CD4-positive, CD25-positive, alpha-beta regulatory T cell (primary cell): ENCODE results near the gene ADAT2. TPM values are rescaled to one million over a fixed set of nuclear protein-coding genes. Genes with fewer than 3 reads are reported as not detected.

Experiments used
- ATAC-seq, 2 donors: fragments of 150-1000 bp; cut with Tn5 transposase; one replicate each; pipeline ENCODE4 v1.10.0; 2021; ENCODE audit warnings: low read depth in 2 of 2, moderate number of reproducible peaks in 2 of 2, moderate library complexity in 1 of 2
- DNase-seq, 3 donors: peaks; one replicate each; pipeline versions ENCODE4 v3.0.0 to v3.0.0-alpha.2; 2012 to 2022; ENCODE audit warnings: mixed read lengths in 1 of 3
- H3K27ac ChIP-seq: one replicate; pipeline ENCODE4 v1.7.0; 2013; ENCODE audit warnings: mild to moderate bottlenecking, low read length; ENCODE audit not compliant: insufficient read depth, poor library complexity, severe bottlenecking
- H3K27me3 ChIP-seq: one replicate; pipeline ENCODE4 v1.7.0; 2013; ENCODE audit warnings: low read length; ENCODE audit not compliant: control insufficient read depth, insufficient read depth
- H3K36me3 ChIP-seq: one replicate; pipeline ENCODE4 v1.7.0; 2013; ENCODE audit warnings: mild to moderate bottlenecking, low read length, moderate library complexity; ENCODE audit not compliant: control insufficient read depth, insufficient read depth
- H3K4me1 ChIP-seq: 2 replicates; pipeline ENCODE4 v1.7.0; 2013; ENCODE audit warnings: mild to moderate bottlenecking, low read length; ENCODE audit not compliant: insufficient read depth, control insufficient read depth, poor library complexity, severe bottlenecking
- H3K4me3 ChIP-seq: one replicate; pipeline ENCODE4 v1.7.0; 2013; ENCODE audit warnings: low read depth, mild to moderate bottlenecking, low read length, moderate library complexity
- H3K9me3 ChIP-seq, 2 experiments: 1 replicate in 1 of 2; 2 replicates in 1 of 2; pipeline ENCODE4 v1.7.0; 2013; ENCODE audit warnings: low read length in 2 of 2, mild to moderate bottlenecking in 1 of 2, moderate library complexity in 1 of 2; ENCODE audit not compliant: control insufficient read depth in 2 of 2
- H3K27ac Mint-ChIP-seq, 3 donors: one replicate each; pipeline ENCODE4 v1.8.0; 2020 to 2022; ENCODE audit warnings: mild to moderate bottlenecking in 3 of 3, mixed read lengths in 3 of 3, moderate library complexity in 2 of 3
- H3K27me3 Mint-ChIP-seq: one replicate; pipeline ENCODE4 v1.8.0; 2022; ENCODE audit warnings: mild to moderate bottlenecking, mixed read lengths
- H3K36me3 Mint-ChIP-seq: one replicate; pipeline ENCODE4 v1.8.0; 2020; ENCODE audit warnings: mixed read lengths
- H3K4me1 Mint-ChIP-seq, 4 donors: one replicate each; pipeline ENCODE4 v1.8.0; 2020 to 2022; ENCODE audit warnings: mixed read lengths in 4 of 4, mild to moderate bottlenecking in 1 of 4
- H3K4me3 Mint-ChIP-seq, 4 donors: one replicate each; pipeline ENCODE4 v1.8.0; 2020 to 2022; ENCODE audit warnings: mild to moderate bottlenecking in 4 of 4, mixed read lengths in 4 of 4, moderate library complexity in 3 of 4
- H3K9me3 Mint-ChIP-seq, 7 donors: one replicate each; pipeline ENCODE4 v1.8.0; 2020 to 2022; ENCODE audit warnings: mixed read lengths in 7 of 7, mild to moderate bottlenecking in 3 of 7, moderate library complexity in 2 of 7
- polyA plus RNA-seq, 4 donors: library from polyadenylated mRNA; unstranded; fragments of 300-500 nt; fragmentation: Illumina TruSeq; gene quantifications; one replicate each; pipeline ENCODE4 v1.2.3, GENCODE V29; 2021
- total RNA-seq: library from RNA; stranded (reverse); gene quantifications from one replicate; pipeline ENCODE4 v1.2.3, GENCODE V29; 2022

Gene ADAT2
- total and polyA plus RNA-seq, 5 donors from 2014 or later: 1.1 to 31.1 (median 1.7) TPM

DNA sequence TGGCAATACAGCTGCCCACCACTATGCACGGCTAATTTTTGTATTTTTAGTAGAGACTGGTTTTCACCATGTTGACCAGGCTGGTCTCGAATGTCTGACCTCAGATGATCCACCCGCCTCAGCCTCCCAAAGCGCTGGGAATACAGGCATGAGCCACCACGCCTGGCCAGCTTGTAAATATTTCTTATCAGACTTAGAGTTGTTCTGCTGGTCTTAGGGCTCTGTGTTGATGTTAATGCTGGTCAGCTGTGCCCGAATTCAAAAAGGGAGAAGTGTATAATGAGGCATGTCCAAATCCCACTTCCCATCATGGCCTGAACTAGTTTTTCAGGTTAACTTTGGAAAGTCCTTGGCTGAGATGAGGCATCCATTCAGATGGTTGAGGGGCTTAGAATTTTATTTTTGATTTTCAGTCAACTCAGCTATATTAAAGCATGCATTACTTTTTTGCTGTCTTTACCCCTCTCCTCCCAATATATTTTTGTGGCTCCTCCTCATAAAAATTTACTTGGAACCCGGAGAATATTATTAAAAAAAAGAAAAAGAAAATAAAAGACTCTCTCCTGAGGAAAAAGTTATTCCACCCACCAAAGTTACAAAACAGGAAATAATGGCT lies 47.7 kb downstream of the ADAT2 start:
- Mint-ChIP-seq H3K9me3 (no peaks in the 10 kb centered on the region), H3K27me3 (peaks cover 14% of the 10 kb centered on the region), H3K36me3 (no peaks in the 10 kb centered on the region), H3K4me1 (peaks cover 0 to 27% (median 10%) of the 10 kb centered on the region in 4 donors), H3K27ac (peak overlapping the region in 1 of 3 donors; percentile 15), H3K4me3 (no peak overlapping the region)
- Histone ChIP-seq H3K36me3 (no peaks in the 10 kb centered on the region), H3K27me3 (no peaks in the 10 kb centered on the region), H3K4me3 (no peak overlapping the region), H3K4me1 (peaks cover 9% of the 10 kb centered on the region), H3K27ac (no peak overlapping the region), H3K9me3 (no peaks in the 10 kb centered on the region)
- DNase-seq (no peak), ATAC-seq (no peak)

DNA sequence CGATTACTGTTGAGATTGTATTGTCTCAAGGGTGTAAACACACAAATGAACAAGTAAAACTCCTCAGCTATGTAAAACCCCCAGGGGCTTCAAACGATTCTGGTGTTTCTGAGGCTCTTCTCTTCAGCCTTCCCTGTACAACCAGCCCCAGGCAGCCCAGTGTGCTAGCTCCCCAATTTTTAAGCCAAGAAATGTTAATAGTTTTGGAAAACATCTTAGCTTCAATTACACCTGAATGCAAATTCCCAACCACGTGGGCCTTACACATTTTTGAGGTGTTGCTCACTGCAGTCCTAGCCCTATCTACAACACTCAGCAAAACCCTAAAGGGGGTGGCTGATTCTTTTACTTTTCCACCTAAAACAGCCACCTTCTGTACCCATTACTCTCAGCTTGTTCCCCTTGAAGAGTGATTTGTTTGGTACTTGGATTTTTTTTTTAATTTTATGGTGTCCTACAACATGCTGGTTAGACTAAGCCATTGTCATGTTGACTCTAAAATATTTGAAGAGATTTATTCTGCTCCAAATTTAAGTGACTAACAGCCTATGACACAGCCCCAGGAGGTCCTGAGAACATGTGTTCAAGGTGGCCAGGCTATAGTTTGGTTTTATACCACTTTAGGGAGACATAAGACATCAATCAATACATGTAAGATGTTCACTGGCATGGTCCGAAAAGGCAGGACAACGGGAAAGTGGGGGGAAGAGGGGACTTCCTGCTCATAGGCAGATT lies 48.7 kb downstream of the ADAT2 start:
- Histone ChIP-seq H3K4me3 (no peak overlapping the region), H3K27ac (no peak overlapping the region), H3K27me3 (no peaks in the 10 kb centered on the region), H3K36me3 (no peaks in the 10 kb centered on the region), H3K9me3 (no peaks in the 10 kb centered on the region), H3K4me1 (peaks cover 9% of the 10 kb centered on the region)
- DNase-seq (no peak), ATAC-seq (no peak)
- H3K27ac Mint-ChIP-seq: no peak overlapping the region
- no peak overlapping the region for H3K4me3 Mint-ChIP-seq
- no peaks in the 10 kb centered on the region for H3K36me3 Mint-ChIP-seq
- no peaks in the 10 kb centered on the region for H3K9me3 Mint-ChIP-seq
- H3K27me3 Mint-ChIP-seq: peaks cover 10% of the 10 kb centered on the region
- H3K4me1 Mint-ChIP-seq: peaks cover 0 to 27% (median 10%) of the 10 kb centered on the region in 4 donors

DNA sequence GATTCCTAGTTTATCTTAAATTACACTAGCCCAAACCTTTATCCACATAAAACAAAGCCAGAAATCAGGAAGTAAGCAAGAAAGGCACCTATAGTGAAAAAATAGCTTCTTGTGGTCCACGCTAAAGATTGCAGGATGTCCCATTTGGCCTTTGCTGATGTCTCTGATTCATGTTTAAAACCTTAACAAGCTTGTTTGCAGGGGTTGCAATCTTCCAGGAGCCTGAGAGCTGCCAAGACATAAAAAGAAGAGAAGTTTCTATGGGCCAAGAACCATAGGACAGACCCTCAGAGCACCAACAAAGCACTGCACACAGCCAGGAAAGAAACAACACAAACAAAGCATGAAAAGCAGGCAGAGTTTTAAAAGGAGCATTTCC lies 49.4 kb downstream of the ADAT2 start:
- DNase-seq (no peak), ATAC-seq (no peak)
- Histone ChIP-seq H3K4me3 (no peak overlapping the region), H3K27ac (no peak overlapping the region), H3K27me3 (no peaks in the 10 kb centered on the region), H3K36me3 (no peaks in the 10 kb centered on the region), H3K9me3 (no peaks in the 10 kb centered on the region), H3K4me1 (peaks cover 9% of the 10 kb centered on the region)
- H3K4me1 Mint-ChIP-seq: peaks cover 0 to 27% (median 10%) of the 10 kb centered on the region in 4 donors
- H3K36me3 Mint-ChIP-seq: no peaks in the 10 kb centered on the region
- no peak overlapping the region for H3K4me3 Mint-ChIP-seq
- no peaks in the 10 kb centered on the region for H3K9me3 Mint-ChIP-seq
- H3K27ac Mint-ChIP-seq: peak overlapping the region in 2 of 3 donors; percentile 55 to 77
- peaks cover 7% of the 10 kb centered on the region for H3K27me3 Mint-ChIP-seq

DNA sequence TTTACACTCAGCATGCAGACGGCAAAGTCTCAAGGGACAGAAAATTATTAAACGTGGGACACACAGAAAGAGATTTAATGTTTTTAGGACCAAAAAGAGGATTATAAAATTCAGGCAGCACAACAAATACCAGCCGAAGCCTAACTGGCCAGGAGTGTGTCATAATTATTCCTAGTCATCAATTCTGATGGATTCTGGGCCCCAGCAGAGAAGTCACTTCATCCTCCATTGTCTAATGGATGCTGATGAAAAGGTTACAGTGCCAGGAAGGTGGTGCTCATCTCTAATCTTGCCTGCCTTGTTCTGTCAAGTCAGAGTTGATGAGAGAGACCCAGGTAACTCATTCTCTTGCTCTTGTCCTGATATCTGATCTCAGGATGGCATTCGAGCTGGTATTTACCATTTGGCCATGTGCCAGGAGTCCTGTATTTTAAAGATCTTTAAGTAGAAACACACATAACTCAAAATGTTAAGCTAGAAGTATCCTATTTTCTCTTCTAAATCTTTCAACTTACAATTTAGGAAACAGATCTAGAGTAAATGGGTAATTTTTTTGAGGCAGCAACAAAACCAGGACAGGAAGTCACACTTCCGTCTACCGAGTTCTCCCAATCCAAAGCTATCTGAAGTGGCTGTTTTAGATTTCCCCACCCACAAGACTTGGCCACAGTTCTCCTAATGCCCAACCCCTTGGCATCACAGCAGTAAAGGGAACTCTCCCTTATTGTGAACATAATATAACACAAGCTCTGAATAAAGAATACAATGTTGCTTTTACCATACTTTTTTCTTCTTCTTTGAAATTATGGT lies 50.0 kb downstream of the ADAT2 start:
- DNase-seq (peak in 1 of 3 donors; percentile 23), ATAC-seq (no peak)
- H3K27ac ChIP-seq: no peak overlapping the region
- Mint-ChIP-seq H3K9me3 (no peaks in the 10 kb centered on the region), H3K36me3 (no peaks in the 10 kb centered on the region), H3K27ac (peak overlapping the region in 2 of 3 donors; percentile 55 to 77), H3K4me1 (peaks cover 0 to 27% (median 10%) of the 10 kb centered on the region in 4 donors), H3K4me3 (no peak overlapping the region), H3K27me3 (peaks cover 4% of the 10 kb centered on the region)
- H3K4me3 ChIP-seq: no peak overlapping the region
- H3K36me3 ChIP-seq: no peaks in the 10 kb centered on the region
- H3K4me1 ChIP-seq: peaks cover 9% of the 10 kb centered on the region
- H3K27me3 ChIP-seq: no peaks in the 10 kb centered on the region
- no peaks in the 10 kb centered on the region for H3K9me3 ChIP-seq

DNA sequence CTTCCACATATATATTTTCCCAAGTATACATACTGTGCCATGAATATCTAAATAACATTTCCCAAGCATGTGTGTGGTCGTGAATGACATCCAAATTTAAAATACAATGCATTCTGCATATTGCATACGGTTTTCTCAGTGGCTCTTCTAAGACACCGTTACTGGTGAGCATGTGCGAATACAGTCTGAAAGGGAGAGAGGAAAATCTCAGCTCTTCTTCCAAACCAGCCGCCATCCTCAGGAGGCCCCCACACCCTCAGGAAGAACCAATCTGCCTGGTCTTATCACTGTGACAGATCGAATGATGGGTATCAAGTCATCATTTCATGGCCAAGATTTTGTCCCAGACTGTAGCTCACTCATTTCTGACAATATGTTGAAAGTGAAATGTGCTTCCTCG lies 50.7 kb downstream of the ADAT2 start:
- Mint-ChIP-seq H3K36me3 (no peaks in the 10 kb centered on the region), H3K4me3 (no peak overlapping the region), H3K27ac (peak overlapping the region in 1 of 3 donors; percentile 55), H3K9me3 (no peaks in the 10 kb centered on the region), H3K27me3 (no peaks in the 10 kb centered on the region), H3K4me1 (peaks cover 0 to 27% (median 10%) of the 10 kb centered on the region in 4 donors)
- ATAC-seq (no peak), DNase-seq (no peak)
- H3K27me3 ChIP-seq: no peaks in the 10 kb centered on the region
- H3K36me3 ChIP-seq: no peaks in the 10 kb centered on the region
- no peaks in the 10 kb centered on the region for H3K9me3 ChIP-seq
- peaks cover 9% of the 10 kb centered on the region for H3K4me1 ChIP-seq
- no peak overlapping the region for H3K4me3 ChIP-seq
- H3K27ac ChIP-seq: no peak overlapping the region

DNA sequence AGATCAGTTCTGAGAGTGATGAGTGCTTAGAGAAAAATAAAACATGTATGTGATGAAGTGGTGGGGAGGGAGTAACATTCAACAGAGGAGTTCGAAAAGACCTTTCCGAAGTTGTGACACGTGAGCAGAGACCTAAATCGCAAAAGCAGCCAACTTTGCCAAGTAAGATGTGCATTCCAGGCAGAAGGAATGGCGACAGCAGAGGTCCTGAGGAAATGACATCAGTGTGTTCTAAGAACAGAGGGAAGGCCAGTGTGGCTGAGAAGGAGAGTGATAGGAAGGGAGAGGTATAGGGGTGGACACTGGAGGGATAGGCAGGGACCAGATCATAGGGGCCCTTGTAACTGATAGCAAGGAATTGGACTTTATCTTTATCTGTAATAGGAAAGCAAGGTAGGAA lies 51.3 kb downstream of the ADAT2 start:
- H3K4me1 Mint-ChIP-seq: peaks cover 0 to 27% (median 10%) of the 10 kb centered on the region in 4 donors
- no peak overlapping the region for H3K4me3 Mint-ChIP-seq
- H3K9me3 Mint-ChIP-seq: no peaks in the 10 kb centered on the region
- no peaks in the 10 kb centered on the region for H3K36me3 ChIP-seq
- peak overlapping the region in 1 of 3 donors; percentile 6 for H3K27ac Mint-ChIP-seq
- no peaks in the 10 kb centered on the region for H3K27me3 ChIP-seq
- H3K27me3 Mint-ChIP-seq: no peaks in the 10 kb centered on the region
- H3K27ac ChIP-seq: no peak overlapping the region
- H3K9me3 ChIP-seq: no peaks in the 10 kb centered on the region
- no peak overlapping the region for H3K4me3 ChIP-seq
- H3K4me1 ChIP-seq: peaks cover 9% of the 10 kb centered on the region
- no peak for DNase-seq
- no peak for ATAC-seq
- no peaks in the 10 kb centered on the region for H3K36me3 Mint-ChIP-seq

DNA sequence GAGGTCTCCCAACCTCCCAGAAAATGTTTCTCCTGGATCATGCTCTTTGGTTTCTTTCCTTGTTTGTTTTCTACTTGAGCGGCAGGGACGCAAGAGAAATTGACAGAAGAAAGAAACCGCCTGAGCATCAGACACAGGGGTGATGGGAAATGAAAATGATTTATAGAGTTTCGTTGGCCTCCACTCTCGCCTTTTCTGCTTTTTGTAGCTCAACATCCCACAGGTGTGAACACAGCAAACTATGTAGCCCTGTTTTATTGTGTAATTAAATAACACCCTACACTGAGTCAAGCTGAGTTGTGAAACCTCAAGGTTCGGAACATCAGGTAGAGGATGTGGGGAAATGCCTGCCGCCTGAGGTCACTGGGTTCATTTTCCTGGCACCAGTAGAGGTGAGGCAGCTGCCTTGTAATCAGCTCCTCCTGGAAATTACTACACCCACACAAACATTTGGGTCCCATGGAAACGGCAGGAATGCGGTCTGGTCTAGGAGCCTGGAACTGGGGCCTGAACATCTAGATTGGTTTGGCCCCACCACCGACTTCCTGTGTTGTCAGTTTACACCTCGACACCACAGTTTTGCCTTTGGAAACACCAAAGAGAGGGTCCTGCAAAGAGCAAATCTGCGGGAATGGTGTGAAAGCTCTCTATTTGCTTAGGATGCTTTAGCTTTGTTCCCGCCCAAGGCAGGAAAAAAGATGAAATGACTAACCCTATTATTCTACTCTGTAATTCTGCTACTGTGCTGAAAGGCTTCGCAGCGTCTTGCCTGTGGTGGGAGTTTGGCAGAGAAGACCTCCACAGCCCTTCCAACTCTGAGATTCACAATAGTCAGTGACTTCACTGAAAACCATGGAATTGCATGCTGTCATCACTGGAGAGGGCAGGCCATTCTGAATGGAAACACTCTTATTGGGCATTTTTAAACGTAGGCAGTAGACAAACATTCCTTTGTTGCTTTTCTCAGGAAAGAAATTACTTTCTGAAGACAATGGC lies 53.0 kb downstream of the ADAT2 start:
- Mint-ChIP-seq H3K4me3 (no peak overlapping the region), H3K9me3 (no peaks in the 10 kb centered on the region), H3K36me3 (no peaks in the 10 kb centered on the region), H3K27me3 (no peaks in the 10 kb centered on the region), H3K4me1 (peaks cover 0 to 27% (median 10%) of the 10 kb centered on the region in 4 donors), H3K27ac (no peak overlapping the region)
- Histone ChIP-seq H3K4me1 (peaks cover 9% of the 10 kb centered on the region), H3K27ac (no peak overlapping the region), H3K9me3 (no peaks in the 10 kb centered on the region), H3K4me3 (no peak overlapping the region), H3K27me3 (no peaks in the 10 kb centered on the region), H3K36me3 (no peaks in the 10 kb centered on the region)
- DNase-seq: no peak
- ATAC-seq: no peak
